ENCODE measurements around the gene SIM2.

Gene SIM2

GRCh38 chr21:36688324-36688723 is 10.6 kb upstream of the SIM2 start:
- DNase-seq (ENCODE audit: low read depth in 3 of 3): no peak

GRCh38 chr21:36689324-36689723 is 9.6 kb upstream of the SIM2 start:
- DNase-seq (ENCODE audit: low read depth in 3 of 3): no peak

GRCh38 chr21:36690628-36691554 is 8.0 kb upstream of the SIM2 start:
- DNase-seq (ENCODE audit: low read depth in 3 of 3): no peak

- no peak for DNase-seq (ENCODE audit: low read depth in 3 of 3)
Observed at GRCh38 chr21:36691555-36692041, 7.3 kb upstream of the SIM2 start.

GRCh38 chr21:36692114-36692834 is 6.6 kb upstream of the SIM2 start:
- DNase-seq (ENCODE audit: low read depth in 3 of 3): no peak

GRCh38 chr21:36692835-36693488 is 6.0 kb upstream of the SIM2 start:
- DNase-seq (ENCODE audit: low read depth in 3 of 3): no peak

GRCh38 chr21:36693489-36694030 is 5.4 kb upstream of the SIM2 start:
- no peak for DNase-seq (ENCODE audit: low read depth in 3 of 3)

- DNase-seq (ENCODE audit: low read depth in 3 of 3): no peak
Observed at GRCh38 chr21:36694031-36694515, 4.8 kb upstream of the SIM2 start.

GRCh38 chr21:36694593-36695282 is 4.2 kb upstream of the SIM2 start:
- no peak for DNase-seq (ENCODE audit: low read depth in 3 of 3)

- DNase-seq (ENCODE audit: low read depth in 3 of 3): no peak
Observed at GRCh38 chr21:36695283-36695634, 3.7 kb upstream of the SIM2 start.

GRCh38 chr21:36695671-36696389 is 3.1 kb upstream of the SIM2 start:
- DNase-seq (ENCODE audit: low read depth in 3 of 3): no peak

- no peak for DNase-seq (ENCODE audit: low read depth in 3 of 3)
Observed at GRCh38 chr21:36696390-36697059, 2.4 kb upstream of the SIM2 start.

GRCh38 chr21:36697060-36697850 is 1.7 kb upstream of the SIM2 start:
- DNase-seq (ENCODE audit: low read depth in 3 of 3): no peak

- DNase-seq (ENCODE audit: low read depth in 3 of 3): no peak
Observed at GRCh38 chr21:36697851-36698384, 997 bp upstream of the SIM2 start.

- DNase-seq (ENCODE audit: low read depth in 3 of 3): no peak
Observed at GRCh38 chr21:36698385-36698980, 432 bp upstream of the SIM2 start.

- DNase-seq (ENCODE audit: low read depth in 3 of 3): no peak
Observed at GRCh38 chr21:36699546-36700294, 805 bp downstream of the SIM2 start.

- no peak for DNase-seq (ENCODE audit: low read depth in 3 of 3)
Observed at GRCh38 chr21:36700295-36700970, 1.5 kb downstream of the SIM2 start.
